SK-N-MC (cell line): ENCODE measurements around the gene LCP2.

ENCODE experiments used
- EZH2 ChIP-seq: fragments of 200-600 bp; sonication (generic); IDR thresholded peaks from one replicate; pipeline ENCODE4 v1.6.1; 2017; ENCODE audit warnings: antibody characterized with exemption
- POLR2AphosphoS5 ChIP-seq: IDR thresholded peaks from 2 replicates; pipeline ENCODE4 v1.6.1; 2012; ENCODE audit warnings: mild to moderate bottlenecking, low read depth, low read length, borderline replicate concordance

GRCh38 chr5:170338291-170338690 lies 40.7 kb upstream of the LCP2 start:
- TF ChIP-seq EZH2 (no peak), POLR2AphosphoS5 (no peak)
